Thyroid gland (tissue), 4 donors: ENCODE results near the gene HSFX4. TPM values are rescaled to one million over a fixed set of nuclear protein-coding genes. Genes with fewer than 3 reads are reported as not detected.

Source experiments
- total RNA-seq, 4 donors: library from RNA; depleted of rRNA; stranded (reverse); fragments of >200 nt; gene quantifications; one replicate each; pipeline ENCODE4 v1.2.3, GENCODE V29; 2016

The HSFX4 gene
- total RNA-seq, 4 donors from 2014 or later, result not detected

Other genes with a start within 250 kb of the HSFX4 start
- not detected for gene MAGEA11, start 217.5 kb upstream of the HSFX4 start, total RNA-seq
- 1 to 10 TPM in 3 of 4 donors, under 1 TPM in 1; 0.54 to 3.4 (median 2.6) TPM for gene HSFX1, start 155.5 kb upstream of the HSFX4 start, total RNA-seq
- not detected for gene MAGEA9, start 147.6 kb upstream of the HSFX4 start, total RNA-seq
- gene MAGEA8, start 48.4 kb upstream of the HSFX4 start, total RNA-seq, result not detected
- gene EOLA2, start 8.9 kb downstream of the HSFX4 start, total RNA-seq, result 10 to 100 TPM; 21.2 to 28.2 (median 25.9) TPM